Fibroblast of the conjunctiva (primary cell): ENCODE results near the gene KCNK15.

Experiments
- DNase-seq: peaks from one replicate; pipeline ENCODE4 v3.0.0-alpha.2; 2010; ENCODE audit warnings: low read depth

KCNK15 gene

DNA sequence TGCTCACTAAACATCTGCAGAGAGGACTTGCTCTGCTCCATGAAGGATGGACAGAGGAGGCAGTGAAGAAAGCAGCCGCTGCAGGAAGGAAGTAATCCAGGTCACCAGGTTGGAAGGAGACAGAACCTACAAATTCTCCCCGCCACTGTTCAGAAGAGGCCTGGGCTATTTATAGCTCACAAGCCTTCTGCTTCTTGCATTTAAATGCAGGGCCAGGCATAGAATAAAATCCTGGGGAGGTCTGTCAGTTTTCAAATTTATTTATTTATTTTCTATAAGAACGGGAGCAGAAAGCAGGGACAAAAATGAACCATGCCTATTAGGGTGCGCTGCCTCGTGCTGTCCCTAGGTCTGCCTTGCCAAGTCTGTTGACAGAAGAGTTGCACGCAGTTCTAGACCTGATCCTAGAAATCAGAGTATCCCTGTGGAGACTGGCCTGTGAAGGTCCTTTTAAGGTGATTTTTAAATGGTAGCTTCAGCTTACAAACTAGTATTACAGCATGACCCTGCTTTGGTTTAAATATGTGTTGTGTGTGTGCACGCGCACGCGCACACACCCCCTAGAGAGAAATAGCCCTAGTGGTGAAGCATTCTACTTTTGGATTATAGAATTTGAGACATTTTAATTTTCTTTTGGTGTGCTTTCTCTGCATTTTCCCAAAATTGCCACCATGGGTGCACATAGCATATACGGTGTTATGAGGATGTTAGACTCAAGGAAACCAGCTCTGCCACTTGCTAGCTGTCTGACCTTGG, 45.2 kb downstream of the KCNK15 start:
- DNase-seq: no peak

DNA sequence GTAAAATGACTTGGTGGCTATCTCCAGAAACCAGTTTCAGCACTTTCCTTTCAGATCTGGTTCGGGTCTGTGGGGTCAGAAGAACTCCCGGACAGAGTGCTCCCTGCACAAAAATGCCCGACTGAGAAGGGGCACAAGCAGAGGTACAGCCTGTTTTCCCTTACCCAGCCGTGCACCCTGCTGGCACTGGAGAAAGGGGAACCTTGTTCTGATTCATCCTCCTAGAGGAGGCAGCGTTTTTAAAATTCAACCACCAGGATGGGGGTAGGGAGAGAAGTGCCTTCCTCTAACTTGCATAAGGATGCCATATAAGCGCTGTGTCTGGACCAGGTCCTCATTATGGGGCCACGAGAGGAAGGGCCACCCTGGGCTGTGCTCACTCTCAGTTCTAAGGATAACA, 47.1 kb downstream of the KCNK15 start:
- DNase-seq: no peak

DNA sequence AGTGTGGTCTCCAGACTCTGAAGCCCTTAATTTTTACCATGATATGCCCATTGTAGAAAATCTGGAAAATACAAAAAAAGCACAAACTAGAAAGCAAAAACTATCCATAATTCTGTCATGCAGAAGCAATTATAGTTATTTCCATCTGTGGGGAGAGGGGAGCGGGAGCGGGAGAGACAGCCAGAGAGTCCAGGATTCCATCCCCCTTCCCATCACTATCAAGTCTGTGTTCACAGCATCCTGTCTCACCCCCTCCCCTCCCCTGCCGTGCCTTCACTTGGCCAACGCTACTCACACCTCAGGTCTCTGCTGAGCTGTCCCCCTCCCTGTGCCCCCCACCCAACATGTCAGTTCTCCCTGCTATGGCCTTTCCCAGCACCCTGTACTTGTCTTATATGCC, 50.2 kb downstream of the KCNK15 start:
- DNase-seq: no peak

DNA sequence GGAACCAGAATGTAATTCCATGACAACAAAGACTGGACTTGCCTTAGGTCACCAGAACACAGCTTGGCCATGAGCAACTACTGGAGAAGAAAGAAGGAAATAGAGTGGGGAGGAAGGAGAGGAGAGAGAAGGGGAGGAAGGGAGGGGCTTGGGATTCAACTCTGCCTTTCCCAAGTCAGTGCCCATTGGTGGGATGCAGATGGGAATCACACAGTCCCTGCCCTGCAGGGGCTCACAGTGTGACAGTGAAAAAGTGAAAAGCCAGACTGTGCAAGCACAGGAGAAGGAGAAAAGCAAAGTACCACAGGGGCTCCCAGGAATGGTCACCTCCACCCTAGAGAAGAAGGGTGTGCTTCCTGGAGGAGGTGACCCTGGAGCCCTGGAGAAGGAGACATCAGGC, 50.6 kb downstream of the KCNK15 start:
- no peak for DNase-seq

DNA sequence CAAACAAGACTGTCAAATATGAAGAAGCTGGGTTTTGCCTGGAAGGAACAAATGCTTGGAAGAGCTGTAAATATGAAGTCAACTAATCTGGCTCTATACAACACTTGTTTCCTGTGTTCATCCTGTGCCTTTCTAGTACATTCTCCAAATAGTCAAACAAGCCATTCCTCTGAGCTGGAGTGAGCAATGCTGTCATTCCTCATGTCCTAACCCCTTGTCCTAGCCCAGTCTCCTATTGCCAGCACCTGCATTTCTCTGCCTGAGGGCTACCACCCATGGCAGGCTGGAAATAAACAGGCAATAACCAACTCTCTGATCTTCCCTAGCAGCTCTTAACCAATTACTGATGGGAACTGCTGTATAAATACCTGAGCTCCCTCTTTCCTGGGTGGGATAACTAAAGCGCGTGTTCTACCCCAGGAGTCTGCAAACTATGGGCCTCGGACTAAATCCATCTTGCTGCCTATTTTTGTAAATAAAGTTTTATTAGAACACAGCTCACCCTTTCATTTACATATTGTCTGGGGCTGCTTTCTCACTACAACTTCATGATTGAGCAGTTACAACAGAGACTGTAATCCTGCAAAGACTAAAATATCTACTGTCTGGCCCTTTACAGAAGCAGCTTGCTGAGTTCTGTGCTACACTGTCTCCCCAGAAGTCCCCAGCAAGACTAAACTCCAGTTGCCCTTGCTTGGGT, 51.2 kb downstream of the KCNK15 start:
- DNase-seq: no peak

DNA sequence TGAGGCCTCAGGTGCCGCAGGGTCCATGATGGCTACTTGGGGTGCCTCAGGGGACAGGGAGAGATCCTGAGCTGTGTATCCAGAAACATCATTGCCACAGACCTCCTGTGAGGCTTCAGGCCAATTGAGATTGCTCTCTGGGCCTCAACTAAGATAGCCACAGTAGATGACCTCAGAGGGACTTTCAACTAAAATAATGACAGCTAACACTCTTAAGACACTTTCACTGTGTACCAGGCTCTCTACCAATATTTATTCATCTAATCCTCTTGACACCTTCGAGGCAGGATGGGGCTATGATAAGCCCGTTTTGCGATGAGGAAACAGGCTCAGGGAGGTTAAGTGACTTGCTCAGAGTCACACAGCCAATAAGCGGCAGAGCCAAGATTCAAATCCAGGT, 54.0 kb downstream of the KCNK15 start:
- DNase-seq: no peak

DNA sequence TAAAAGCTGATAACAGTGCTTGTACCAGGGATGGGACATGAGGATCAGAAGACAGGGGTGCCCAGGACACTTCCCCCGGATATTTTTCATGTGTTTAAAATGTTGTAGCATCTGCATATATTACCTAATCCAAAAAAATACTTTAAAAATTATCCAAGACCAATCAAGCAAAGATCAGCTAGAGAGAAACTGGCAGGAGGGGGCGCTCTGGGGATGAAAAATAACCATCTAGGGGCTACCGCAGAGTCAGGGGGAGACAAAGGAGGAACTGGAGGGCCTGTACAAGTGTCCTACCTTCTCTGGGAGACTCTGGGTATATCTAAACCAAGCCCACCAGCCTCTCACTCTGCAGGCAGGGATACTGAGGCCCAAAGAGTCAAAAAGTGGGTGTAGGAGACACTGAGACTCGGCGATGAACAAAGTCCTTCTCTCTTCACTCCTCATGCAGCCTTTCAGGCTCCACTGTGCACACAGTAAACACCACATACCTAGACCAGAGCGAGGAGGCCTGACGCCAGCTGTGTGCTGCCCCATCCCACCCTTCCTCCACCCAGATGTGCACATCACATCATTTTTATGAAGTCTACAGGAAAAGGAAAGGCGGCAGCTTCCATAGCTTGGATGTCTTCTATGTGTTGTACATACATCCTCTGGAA, 54.9 kb downstream of the KCNK15 start:
- no peak for DNase-seq
